GM18520 (cell line): ENCODE measurements around the gene U2AF1L4.
"Not testable (repeated sequence)": the region's sequence is repeated elsewhere in the genome, so short reads cannot be mapped to it uniquely, and the experiment has no call there.

ENCODE experiments used
- ATAC-seq: cut with Tn5 transposase; IDR thresholded peaks from one replicate; pipeline ENCODE4 v1.9.1; 2021; ENCODE audit not compliant: unreplicated experiment

Gene U2AF1L4

GRCh38 chr19:35781650-35782049, 36.4 kb upstream of the U2AF1L4 start:
- ATAC-seq = no peak

- ATAC-seq = no peak
Measured at GRCh38 chr19:35780717-35781116, 35.5 kb upstream of the U2AF1L4 start.

- ATAC-seq = no peak
Measured at GRCh38 chr19:35780058-35780457, 34.8 kb upstream of the U2AF1L4 start.

GRCh38 chr19:35779033-35779432, 33.8 kb upstream of the U2AF1L4 start:
- ATAC-seq = no peak

- no peak for ATAC-seq
Measured at GRCh38 chr19:35777961-35778360, 32.7 kb upstream of the U2AF1L4 start.

GRCh38 chr19:35777086-35777841, 32.0 kb upstream of the U2AF1L4 start:
- no peak for ATAC-seq

GRCh38 chr19:35776102-35776788, 31.0 kb upstream of the U2AF1L4 start:
- no peak for ATAC-seq

- peak; percentile 90 for ATAC-seq
Measured at GRCh38 chr19:35775298-35776101, 30.3 kb upstream of the U2AF1L4 start, which contains the start of gene ARHGAP33. Gene ARHGAP33 (plus strand): TSS chr19:35775564. CDS start chr19:35775659, 95 bp downstream.

- no peak for ATAC-seq
Measured at GRCh38 chr19:35775046-35775297, 29.8 kb upstream of the U2AF1L4 start.

GRCh38 chr19:35774274-35775045, 29.2 kb upstream of the U2AF1L4 start:
- ATAC-seq = no peak

GRCh38 chr19:35773020-35773806, 28.0 kb upstream of the U2AF1L4 start:
- ATAC-seq = no peak

GRCh38 chr19:35772362-35772761, 27.1 kb upstream of the U2AF1L4 start:
- not testable (repeated sequence) for ATAC-seq

- no peak for ATAC-seq
Measured at GRCh38 chr19:35768082-35768421, 22.8 kb upstream of the U2AF1L4 start.

- no peak for ATAC-seq
Measured at GRCh38 chr19:35767288-35768081, 22.3 kb upstream of the U2AF1L4 start.

GRCh38 chr19:35766571-35767104, 21.4 kb upstream of the U2AF1L4 start:
- no peak for ATAC-seq

GRCh38 chr19:35764432-35765315, 19.5 kb upstream of the U2AF1L4 start:
- ATAC-seq = no peak

- ATAC-seq = no peak
Measured at GRCh38 chr19:35760711-35761349, 15.6 kb upstream of the U2AF1L4 start.

GRCh38 chr19:35759697-35760096, 14.5 kb upstream of the U2AF1L4 start:
- no peak for ATAC-seq
